CD14-positive monocyte (primary cell): Measurements from ENCODE around the gene FAM162A. TPM values are rescaled to one million over a fixed set of nuclear protein-coding genes. Genes with fewer than 3 reads are reported as not detected.

Source experiments
- DNase-seq, 3 donors: peaks; one replicate each; pipeline ENCODE4 v3.0.0-alpha.2; 2011 to 2022
- H2AFZ ChIP-seq: 2 replicates; pipeline ENCODE4 v1.6.0; 2012; ENCODE audit warnings: mild to moderate bottlenecking, low read depth, low read length, inconsistent platforms; ENCODE audit not compliant: insufficient read depth, poor library complexity, severe bottlenecking
- H3K27ac ChIP-seq, 2 donors: 1 replicate in 1 of 2; 2 replicates in 1 of 2; pipeline ENCODE4 v1.5.1; 2012 to 2013; ENCODE audit warnings: low read length in 2 of 2, control low read depth in 1 of 2, inconsistent platforms in 1 of 2, low read depth in 1 of 2, mild to moderate bottlenecking in 1 of 2
- H3K27me3 ChIP-seq, 2 donors: one replicate each; pipeline versions ENCODE4 v1.6.0 to v1.6.1; 2011 to 2013; ENCODE audit warnings: low read length in 2 of 2; ENCODE audit not compliant: control insufficient read depth in 2 of 2, insufficient read depth in 2 of 2
- H3K36me3 ChIP-seq, 2 donors: replicated peaks in 1 of 2; 1 replicate in 1 of 2; 2 replicates in 1 of 2; pipeline versions ENCODE4 v1.5.1 to v1.6.1; 2012 to 2013; ENCODE audit warnings: low read length in 2 of 2, control low read depth in 1 of 2, inconsistent platforms in 1 of 2, mild to moderate bottlenecking in 1 of 2; ENCODE audit not compliant: insufficient read depth in 2 of 2, control insufficient read depth in 1 of 2
- H3K4me1 ChIP-seq, 2 donors: 1 replicate in 1 of 2; 2 replicates in 1 of 2; pipeline versions ENCODE4 v1.5.1 to v1.6.1; 2012 to 2013; ENCODE audit warnings: low read length in 2 of 2, control low read depth in 1 of 2, inconsistent platforms in 1 of 2, mild to moderate bottlenecking in 1 of 2, moderate library complexity in 1 of 2; ENCODE audit not compliant: insufficient read depth in 2 of 2, control insufficient read depth in 1 of 2
- H3K4me2 ChIP-seq: replicated peaks from 2 replicates; pipeline ENCODE3; 2012; ENCODE audit warnings: low read length, moderate library complexity, mild to moderate bottlenecking; ENCODE audit not compliant: poor library complexity, severe bottlenecking; ENCODE audit errors: extremely low read depth
- H3K4me3 ChIP-seq, 3 experiments: fragments of 200-600 bp in 1 of 3; sonication (generic) in 1 of 3; replicated peaks in 1 of 3; 1 replicate in 2 of 3; 2 replicates in 1 of 3; pipeline ENCODE4 v1.5.1; 2011 to 2013; ENCODE audit warnings: low read length in 3 of 3, mild to moderate bottlenecking in 3 of 3, control low read depth in 2 of 3, low read depth in 2 of 3, inconsistent platforms in 1 of 3, moderate library complexity in 1 of 3
- H3K79me2 ChIP-seq: 2 replicates; pipeline ENCODE4 v1.6.0; 2012; ENCODE audit warnings: mild to moderate bottlenecking, control low read depth, inconsistent platforms, low read length, moderate library complexity; ENCODE audit not compliant: insufficient read depth
- H3K9ac ChIP-seq: 2 replicates; pipeline ENCODE4 v1.6.0; 2017; ENCODE audit warnings: low read length, mild to moderate bottlenecking; ENCODE audit not compliant: insufficient read depth, poor library complexity, severe bottlenecking
- H3K9me3 ChIP-seq, 2 donors: replicated peaks in 1 of 2; 1 replicate in 1 of 2; 2 replicates in 1 of 2; pipeline versions ENCODE4 v1.5.1 to v1.6.1; 2012 to 2013; ENCODE audit warnings: low read length in 2 of 2, control low read depth in 1 of 2; ENCODE audit not compliant: control insufficient read depth in 1 of 2, insufficient read depth in 1 of 2
- H4K20me1 ChIP-seq: 2 replicates; pipeline ENCODE4 v1.6.0; 2012; ENCODE audit warnings: mild to moderate bottlenecking, low read length, control low read depth, moderate library complexity; ENCODE audit not compliant: insufficient read depth
- H3K27ac Mint-ChIP-seq, 7 donors: one replicate each; pipeline ENCODE4 v1.8.0; 2020; ENCODE audit warnings: mild to moderate bottlenecking in 7 of 7, mixed read lengths in 7 of 7, moderate library complexity in 6 of 7, inconsistent platforms in 2 of 7
- H3K27me3 Mint-ChIP-seq, 3 donors: one replicate each; pipeline ENCODE4 v1.8.0; 2021 to 2022; ENCODE audit warnings: low read depth in 3 of 3, mild to moderate bottlenecking in 3 of 3, mixed read lengths in 3 of 3, moderate library complexity in 3 of 3, inconsistent platforms in 1 of 3
- H3K36me3 Mint-ChIP-seq, 2 donors: one replicate each; pipeline ENCODE4 v1.8.0; 2020; ENCODE audit warnings: mixed read lengths in 2 of 2, inconsistent platforms in 1 of 2, mild to moderate bottlenecking in 1 of 2
- H3K4me1 Mint-ChIP-seq: one replicate; pipeline ENCODE4 v1.8.0; 2020; ENCODE audit warnings: mild to moderate bottlenecking, mixed read lengths
- H3K4me3 Mint-ChIP-seq, 2 donors: one replicate each; pipeline ENCODE4 v1.8.0; 2020; ENCODE audit warnings: mild to moderate bottlenecking in 2 of 2, mixed read lengths in 2 of 2, moderate library complexity in 1 of 2
- H3K9me3 Mint-ChIP-seq, 7 donors: one replicate each; pipeline ENCODE4 v1.8.0; 2020 to 2022; ENCODE audit warnings: mixed read lengths in 7 of 7, mild to moderate bottlenecking in 6 of 7, moderate library complexity in 6 of 7, inconsistent platforms in 2 of 7
- whole genome bisulfite sequencing: methylation state at CpG from one replicate; pipeline ENCODE4 v1.1.5; 2013; ENCODE audit warnings: missing lambda C conversion rate; ENCODE audit not compliant: insufficient coverage; 5-methylcytosine and 5-hydroxymethylcytosine counted together
- intact Hi-C, 2 donors: fragments of 100-400 bp; cut with micrococcal nuclease; formaldehyde crosslinking; loops; one replicate each; pipeline versions ENCODE4 v1.15.0 to v1.15.1; 2023
- polyA plus RNA-seq, 3 donors: library from polyadenylated mRNA; depleted of rRNA in 1 of 3; unstranded in 2 of 3; stranded (reverse) in 1 of 3; fragments of 300-500 nt in 2 of 3; fragments of >200 nt in 1 of 3; fragmentation: Illumina TruSeq in 2 of 3; gene quantifications; 1 replicate in 2 of 3; 2 replicates in 1 of 3; pipeline ENCODE4 v1.2.3, GENCODE V29; 2012 to 2021
- TF ChIP-seq, protein P1 (sequence below): fragments of 200-600 bp; IDR thresholded peaks from one replicate; pipeline ENCODE4 v1.8.0; 2022; ENCODE audit warnings: antibody characterized with exemption, mild to moderate bottlenecking

Gene FAM162A
- polyA plus RNA-seq, 3 donors: 6.8 to 28.5 (median 24.2) TPM

DNA sequence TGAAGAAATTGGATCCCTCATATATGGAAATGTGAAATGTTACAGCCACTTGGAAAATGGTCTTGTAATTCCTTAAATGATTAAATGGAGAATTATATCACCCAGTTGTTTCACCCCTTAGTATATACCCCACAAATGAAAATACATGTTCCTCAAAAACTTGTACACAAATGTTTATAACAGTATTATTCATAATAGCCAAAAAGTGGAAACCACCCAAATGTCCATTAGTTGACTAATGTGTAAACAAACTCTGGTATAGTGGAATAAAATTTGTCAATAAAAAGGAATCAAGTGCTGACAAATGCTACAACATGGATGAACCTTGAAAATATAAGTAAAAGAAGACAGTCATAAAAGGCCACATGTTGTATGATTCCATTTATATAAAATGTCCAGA is 12.5 kb downstream of the FAM162A start:
- H3K36me3 ChIP-seq: no peaks in the 10 kb centered on the region
- no peaks in the 10 kb centered on the region for H3K79me2 ChIP-seq
- TF ChIP-seq, protein P1, sequence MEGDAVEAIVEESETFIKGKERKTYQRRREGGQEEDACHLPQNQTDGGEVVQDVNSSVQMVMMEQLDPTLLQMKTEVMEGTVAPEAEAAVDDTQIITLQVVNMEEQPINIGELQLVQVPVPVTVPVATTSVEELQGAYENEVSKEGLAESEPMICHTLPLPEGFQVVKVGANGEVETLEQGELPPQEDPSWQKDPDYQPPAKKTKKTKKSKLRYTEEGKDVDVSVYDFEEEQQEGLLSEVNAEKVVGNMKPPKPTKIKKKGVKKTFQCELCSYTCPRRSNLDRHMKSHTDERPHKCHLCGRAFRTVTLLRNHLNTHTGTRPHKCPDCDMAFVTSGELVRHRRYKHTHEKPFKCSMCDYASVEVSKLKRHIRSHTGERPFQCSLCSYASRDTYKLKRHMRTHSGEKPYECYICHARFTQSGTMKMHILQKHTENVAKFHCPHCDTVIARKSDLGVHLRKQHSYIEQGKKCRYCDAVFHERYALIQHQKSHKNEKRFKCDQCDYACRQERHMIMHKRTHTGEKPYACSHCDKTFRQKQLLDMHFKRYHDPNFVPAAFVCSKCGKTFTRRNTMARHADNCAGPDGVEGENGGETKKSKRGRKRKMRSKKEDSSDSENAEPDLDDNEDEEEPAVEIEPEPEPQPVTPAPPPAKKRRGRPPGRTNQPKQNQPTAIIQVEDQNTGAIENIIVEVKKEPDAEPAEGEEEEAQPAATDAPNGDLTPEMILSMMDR: no peak
- H3K9me3 Mint-ChIP-seq: peaks cover 0 to 4% (median 0%) of the 10 kb centered on the region in 7 donors
- no peaks in the 10 kb centered on the region for H3K9me3 ChIP-seq
- H3K9ac ChIP-seq: no peak overlapping the region
- H3K4me1 ChIP-seq: peaks cover 0 to 4% of the 10 kb centered on the region in 2 donors
- no peaks in the 10 kb centered on the region for H4K20me1 ChIP-seq
- no peaks in the 10 kb centered on the region for H3K36me3 Mint-ChIP-seq
- H2AFZ ChIP-seq: no peak overlapping the region
- no peak overlapping the region for H3K4me2 ChIP-seq
- H3K4me1 Mint-ChIP-seq: peaks cover 10% of the 10 kb centered on the region
- no peaks in the 10 kb centered on the region for H3K27me3 Mint-ChIP-seq
- H3K4me3 ChIP-seq: no peak overlapping the region
- H3K4me3 Mint-ChIP-seq: no peak overlapping the region
- intact Hi-C loops: no loop called here
- no peak overlapping the region for H3K27ac ChIP-seq
- DNase-seq: no peak
- H3K27me3 ChIP-seq: no peaks in the 10 kb centered on the region
- H3K27ac Mint-ChIP-seq: no peak overlapping the region

DNA sequence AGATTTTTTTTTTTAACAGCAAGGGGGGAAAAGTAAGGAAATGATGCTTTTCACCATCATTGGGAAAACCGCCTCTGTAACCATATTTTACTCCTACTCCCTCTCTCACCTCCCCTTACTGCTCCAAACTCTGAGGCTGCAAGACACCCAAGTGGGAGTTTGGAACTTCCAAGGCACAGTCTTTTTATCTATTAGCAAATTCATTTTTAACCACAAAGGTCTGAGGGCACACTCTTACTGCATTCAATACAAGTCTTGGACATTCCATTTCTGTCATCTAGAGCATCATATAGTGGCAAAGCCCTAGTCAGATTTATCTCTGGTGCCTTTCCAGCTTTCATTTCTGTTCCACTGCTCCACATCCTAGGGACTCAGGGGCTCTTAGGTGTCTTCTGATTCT is 13.2 kb downstream of the FAM162A start:
- intact Hi-C loops: no loop called here
- Mint-ChIP-seq H3K4me1 (peaks cover 10% of the 10 kb centered on the region), H3K36me3 (no peaks in the 10 kb centered on the region), H3K4me3 (no peak overlapping the region), H3K27ac (no peak overlapping the region), H3K9me3 (peaks cover 0 to 4% (median 0%) of the 10 kb centered on the region in 7 donors), H3K27me3 (no peaks in the 10 kb centered on the region)
- Histone ChIP-seq H3K79me2 (no peaks in the 10 kb centered on the region), H3K4me2 (no peak overlapping the region), H3K36me3 (no peaks in the 10 kb centered on the region), H3K4me3 (no peak overlapping the region), H2AFZ (no peak overlapping the region), H3K27me3 (no peaks in the 10 kb centered on the region), H3K9ac (no peak overlapping the region), H3K9me3 (no peaks in the 10 kb centered on the region), H3K27ac (no peak overlapping the region), H4K20me1 (no peaks in the 10 kb centered on the region), H3K4me1 (peaks cover 0 to 4% of the 10 kb centered on the region in 2 donors)
- WGBS: no CpG with 5 or more reads among the region's 1 CpG
- TF ChIP-seq, protein P1: no peak
- DNase-seq: no peak
